ENCODE data around the gene HBG1.

DNA sequence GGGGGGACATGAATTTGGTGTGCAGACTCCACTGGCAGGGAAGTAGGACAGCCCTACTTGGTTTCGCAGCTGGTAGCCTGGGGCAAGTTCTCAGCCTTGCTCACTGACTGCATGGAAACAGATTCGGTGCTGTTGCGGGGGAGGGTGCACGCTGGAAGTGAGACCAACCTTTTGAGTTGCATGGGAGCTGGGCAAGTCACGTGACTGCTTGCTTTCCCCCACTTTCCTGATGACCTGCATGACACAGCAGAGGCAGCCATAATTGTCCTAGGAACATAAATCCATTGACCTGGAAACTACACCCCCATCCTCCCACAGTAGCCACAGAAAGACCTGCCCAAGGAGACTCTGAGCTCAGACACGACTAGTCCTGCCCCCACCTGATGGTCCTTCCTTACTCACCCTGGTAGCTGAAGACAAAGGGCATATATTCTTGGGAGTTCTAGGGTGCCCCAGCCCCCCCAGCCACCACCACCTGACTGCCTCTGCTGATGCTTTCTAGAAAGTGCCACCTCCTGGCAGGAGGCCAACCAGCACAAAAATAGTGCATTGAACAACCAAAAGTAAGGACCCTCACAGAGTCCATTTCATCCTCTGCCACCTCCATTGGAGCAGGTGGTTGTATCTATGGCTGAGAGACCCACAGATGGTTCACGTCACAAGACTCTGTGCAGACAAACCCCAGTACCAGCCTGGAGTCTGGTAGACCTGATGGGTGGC is 9.0 kb upstream of the HBG1 start:
- TF ChIP-seq HDAC2 (IDR thresholded peaks at IDR 0.05) (no peak), SIN3A (IDR thresholded peaks at IDR 0.05; ENCODE audit: low read depth, low read length) (no peak), YY1 (IDR thresholded peaks at IDR 0.05; ENCODE audit: low read depth, low read length) (no peak), ZNF207 (IDR thresholded peaks at IDR 0.05; ENCODE audit: borderline replicate concordance) (no peak), TCF12 (IDR thresholded peaks at IDR 0.05; ENCODE audit: low read depth, low read length) (no peak), PKNOX1 (IDR thresholded peaks at IDR 0.05) (no peak), KAT2A (conservative IDR thresholded peaks at IDR 0.05; ENCODE audit: control insufficient read depth, low read depth, low read length) (no peak), POLR2A (IDR thresholded peaks at IDR 0.05; ENCODE audit: low read depth, low read length) (no peak), BMI1 (IDR thresholded peaks at IDR 0.05; ENCODE audit: borderline replicate concordance) (no peak), CEBPB (IDR thresholded peaks at IDR 0.05; ENCODE audit: borderline replicate concordance in 1 of 2, low read depth in 2 of 2, low read length in 2 of 2) (no peak), TCF7 (IDR thresholded peaks at IDR 0.05; ENCODE audit: borderline replicate concordance) (no peak), RFX5 (IDR thresholded peaks at IDR 0.05; ENCODE audit: low read depth, low read length) (no peak)
- TF ChIP-seq, protein P1, sequence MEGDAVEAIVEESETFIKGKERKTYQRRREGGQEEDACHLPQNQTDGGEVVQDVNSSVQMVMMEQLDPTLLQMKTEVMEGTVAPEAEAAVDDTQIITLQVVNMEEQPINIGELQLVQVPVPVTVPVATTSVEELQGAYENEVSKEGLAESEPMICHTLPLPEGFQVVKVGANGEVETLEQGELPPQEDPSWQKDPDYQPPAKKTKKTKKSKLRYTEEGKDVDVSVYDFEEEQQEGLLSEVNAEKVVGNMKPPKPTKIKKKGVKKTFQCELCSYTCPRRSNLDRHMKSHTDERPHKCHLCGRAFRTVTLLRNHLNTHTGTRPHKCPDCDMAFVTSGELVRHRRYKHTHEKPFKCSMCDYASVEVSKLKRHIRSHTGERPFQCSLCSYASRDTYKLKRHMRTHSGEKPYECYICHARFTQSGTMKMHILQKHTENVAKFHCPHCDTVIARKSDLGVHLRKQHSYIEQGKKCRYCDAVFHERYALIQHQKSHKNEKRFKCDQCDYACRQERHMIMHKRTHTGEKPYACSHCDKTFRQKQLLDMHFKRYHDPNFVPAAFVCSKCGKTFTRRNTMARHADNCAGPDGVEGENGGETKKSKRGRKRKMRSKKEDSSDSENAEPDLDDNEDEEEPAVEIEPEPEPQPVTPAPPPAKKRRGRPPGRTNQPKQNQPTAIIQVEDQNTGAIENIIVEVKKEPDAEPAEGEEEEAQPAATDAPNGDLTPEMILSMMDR (IDR thresholded peaks at IDR 0.05 in 2 of 3, conservative IDR thresholded peaks at IDR 0.05 in 1 of 3; ENCODE audit: control insufficient read depth in 2 of 3, extremely low read depth in 1 of 3, insufficient read depth in 1 of 3, low read depth in 3 of 3, low read length in 3 of 3), result no peak

Measured in GM12878 (cell line).